BLaER1 treated with 17β-estradiol and CSF1 and Interleukin-3, amounts not matched to agents 10 nM and 100 nM (cell line): Measurements from ENCODE around the gene THEMIS2.
A peak's percentile ranks its signal among the peaks of the same experiment; 100 is the strongest.

ENCODE experiments used
- H3K27ac ChIP-seq, 11 experiments: shearing (Covaris generic); formaldehyde crosslinking; 2 replicates each; pipeline ENCODE4 v1.8.1; 2022
- H3K27me3 ChIP-seq, 11 experiments: shearing (Covaris generic); formaldehyde crosslinking; 2 replicates each; pipeline ENCODE4 v1.8.1; 2022
- H3K36me3 ChIP-seq, 11 experiments: shearing (Covaris generic); formaldehyde crosslinking; 2 replicates each; pipeline ENCODE4 v1.8.1; 2022
- H3K4me1 ChIP-seq, 10 experiments: shearing (Covaris generic); formaldehyde crosslinking; 2 replicates each; pipeline ENCODE4 v1.8.1; 2022
- H3K4me2 ChIP-seq, 11 experiments: shearing (Covaris generic); formaldehyde crosslinking; 2 replicates each; pipeline ENCODE4 v1.8.1; 2022
- H3K4me3 ChIP-seq, 10 experiments: shearing (Covaris generic); formaldehyde crosslinking; 2 replicates each; pipeline ENCODE4 v1.8.1; 2022
- H3K9ac ChIP-seq, 11 experiments: shearing (Covaris generic); formaldehyde crosslinking; 2 replicates each; pipeline ENCODE4 v1.8.1; 2022
- H3K9me3 ChIP-seq, 11 experiments: shearing (Covaris generic); formaldehyde crosslinking; replicated peaks in 1 of 11; 2 replicates each; pipeline ENCODE4 v1.8.1; 2022
- H4K20me1 ChIP-seq, 11 experiments: shearing (Covaris generic); formaldehyde crosslinking; 2 replicates each; pipeline ENCODE4 v1.8.1; 2022
- Cebpa-rat ChIP-seq, 11 experiments: shearing (Covaris generic); IDR thresholded peaks; 2 replicates each; pipeline ENCODE4 v1.8.1; 2022

THEMIS2 gene

GRCh38 chr1:27885621-27886352 is 13.4 kb downstream of the THEMIS2 start:
- Histone ChIP-seq H4K20me1 (peaks cover 0 to 58% (median 9%) of the 10 kb centered on the region in 11 experiments; a peak in 11 of 22 replicates), H3K36me3 (peaks cover 63 to 97% (median 92%) of the 10 kb centered on the region in 11 experiments), H3K27ac (peak overlapping the region; percentile 69 to 98 (median 92)), H3K4me1 (peaks cover 59 to 100% (median 95%) of the 10 kb centered on the region in 10 experiments), H3K9me3 (peaks cover 0 to 14% (median 4%) of the 10 kb centered on the region in 11 experiments; a peak in 9 of 22 replicates), H3K27me3 (no peaks in the 10 kb centered on the region), H3K9ac (peak overlapping the region in 10 of 11 experiments; percentile 56 to 99 (median 81); a peak in 19 of 22 replicates), H3K4me3 (peak overlapping the region in 8 of 10 experiments; percentile 26 to 56 (median 42); a peak in 13 of 20 replicates), H3K4me2 (peak overlapping the region; percentile 69 to 100 (median 91))
- peak in 10 of 11 experiments; percentile 56 to 97 (median 95); a peak in 18 of 22 replicates for TF ChIP-seq Cebpa-rat (IDR thresholded peaks at IDR 0.05)

- H3K4me2 ChIP-seq = peak overlapping the region; percentile 69 to 100 (median 91)
- no peaks in the 10 kb centered on the region for H3K27me3 ChIP-seq
- no peak for TF ChIP-seq Cebpa-rat (IDR thresholded peaks at IDR 0.05)
- H3K4me1 ChIP-seq = peaks cover 64 to 100% (median 99%) of the 10 kb centered on the region in 10 experiments
- H3K9ac ChIP-seq = peak overlapping the region in 10 of 11 experiments; percentile 42 to 99 (median 81); a peak in 18 of 22 replicates
- peak overlapping the region; percentile 69 to 98 (median 92); a peak in 21 of 22 replicates for H3K27ac ChIP-seq
- H4K20me1 ChIP-seq = peaks cover 0 to 53% (median 9%) of the 10 kb centered on the region in 11 experiments; a peak in 9 of 22 replicates
- peak overlapping the region in 8 of 10 experiments; percentile 2 to 56 (median 42); a peak in 13 of 20 replicates for H3K4me3 ChIP-seq
- H3K36me3 ChIP-seq = peaks cover 67 to 97% (median 91%) of the 10 kb centered on the region in 11 experiments
- H3K9me3 ChIP-seq = peaks cover 0 to 14% (median 4%) of the 10 kb centered on the region in 11 experiments; a peak in 9 of 22 replicates
These were observed 14.0 kb downstream of the THEMIS2 start for GRCh38 chr1:27886353-27886679.

- H3K9me3 ChIP-seq = peaks cover 0 to 14% (median 4%) of the 10 kb centered on the region in 11 experiments; a peak in 9 of 22 replicates
- no peak for TF ChIP-seq Cebpa-rat (IDR thresholded peaks at IDR 0.05)
- peak overlapping the region in 10 of 11 experiments; percentile 36 to 99 (median 81); a peak in 20 of 22 replicates for H3K9ac ChIP-seq
- H3K4me1 ChIP-seq = peaks cover 69 to 100% (median 99%) of the 10 kb centered on the region in 10 experiments
- H3K36me3 ChIP-seq = peaks cover 69 to 95% (median 88%) of the 10 kb centered on the region in 11 experiments
- H3K27me3 ChIP-seq = no peaks in the 10 kb centered on the region
- H4K20me1 ChIP-seq = peaks cover 0 to 51% (median 7%) of the 10 kb centered on the region in 11 experiments; a peak in 9 of 22 replicates
- H3K4me3 ChIP-seq = peak overlapping the region in 8 of 10 experiments; percentile 2 to 56 (median 42); a peak in 12 of 20 replicates
- peak overlapping the region; percentile 69 to 100 (median 91) for H3K4me2 ChIP-seq
- peak overlapping the region; percentile 69 to 98 (median 92) for H3K27ac ChIP-seq
These were observed 14.4 kb downstream of the THEMIS2 start for GRCh38 chr1:27886744-27887143.

GRCh38 chr1:27887215-27888021 is 15.1 kb downstream of the THEMIS2 start:
- peaks cover 69 to 95% (median 88%) of the 10 kb centered on the region in 11 experiments for H3K36me3 ChIP-seq
- peak overlapping the region; percentile 69 to 100 (median 91) for H3K4me2 ChIP-seq
- H4K20me1 ChIP-seq = peaks cover 0 to 51% (median 0%) of the 10 kb centered on the region in 11 experiments; a peak in 6 of 22 replicates
- H3K4me3 ChIP-seq = peak overlapping the region in 8 of 10 experiments; percentile 26 to 59 (median 42); a peak in 11 of 20 replicates
- H3K27me3 ChIP-seq = no peaks in the 10 kb centered on the region
- H3K27ac ChIP-seq = peak overlapping the region; percentile 69 to 98 (median 92)
- TF ChIP-seq Cebpa-rat (IDR thresholded peaks at IDR 0.05) = no peak
- H3K9ac ChIP-seq = peak overlapping the region; percentile 26 to 99 (median 81); a peak in 20 of 22 replicates
- H3K4me1 ChIP-seq = peaks cover 75 to 100% (median 100%) of the 10 kb centered on the region in 10 experiments
- H3K9me3 ChIP-seq = peaks cover 0 to 14% (median 4%) of the 10 kb centered on the region in 11 experiments; a peak in 9 of 22 replicates

- H3K9ac ChIP-seq = peak overlapping the region in 10 of 11 experiments; percentile 34 to 99 (median 68); a peak in 16 of 22 replicates
- peak overlapping the region in 9 of 11 experiments; percentile 43 to 100 (median 91); a peak in 18 of 22 replicates for H3K4me2 ChIP-seq
- peaks cover 75 to 95% (median 88%) of the 10 kb centered on the region in 11 experiments for H3K36me3 ChIP-seq
- peaks cover 69 to 100% (median 89%) of the 10 kb centered on the region in 10 experiments for H3K4me1 ChIP-seq
- peak overlapping the region; percentile 66 to 98 (median 92) for H3K27ac ChIP-seq
- H3K9me3 ChIP-seq = peaks cover 0 to 14% (median 4%) of the 10 kb centered on the region in 11 experiments; a peak in 9 of 22 replicates
- H4K20me1 ChIP-seq = peaks cover 0 to 40% (median 0%) of the 10 kb centered on the region in 11 experiments; a peak in 3 of 22 replicates
- H3K27me3 ChIP-seq = no peaks in the 10 kb centered on the region
- TF ChIP-seq Cebpa-rat (IDR thresholded peaks at IDR 0.05) = no peak
- H3K4me3 ChIP-seq = peak overlapping the region in 3 of 10 experiments; percentile 22 to 32 (median 24); a peak in 3 of 20 replicates
These were observed 17.2 kb downstream of the THEMIS2 start for GRCh38 chr1:27889506-27889905.

GRCh38 chr1:27891196-27891889 is 19.0 kb downstream of the THEMIS2 start:
- H3K4me2 ChIP-seq = peak overlapping the region; percentile 10 to 100 (median 90); a peak in 21 of 22 replicates
- peaks cover 75 to 95% (median 89%) of the 10 kb centered on the region in 11 experiments for H3K36me3 ChIP-seq
- H3K4me3 ChIP-seq = peak overlapping the region in 1 of 10 experiments; percentile 29; a peak in 2 of 20 replicates
- peaks cover 50 to 87% (median 71%) of the 10 kb centered on the region in 10 experiments for H3K4me1 ChIP-seq
- peak overlapping the region; percentile 66 to 98 (median 92) for H3K27ac ChIP-seq
- TF ChIP-seq Cebpa-rat (IDR thresholded peaks at IDR 0.05) = no peak
- H4K20me1 ChIP-seq = peaks cover 0 to 49% (median 0%) of the 10 kb centered on the region in 11 experiments; a peak in 2 of 22 replicates
- H3K9me3 ChIP-seq = peaks cover 0 to 3% (median 0%) of the 10 kb centered on the region in 11 experiments; a peak in 6 of 22 replicates
- H3K27me3 ChIP-seq = no peaks in the 10 kb centered on the region
- peak overlapping the region; percentile 16 to 99 (median 68); a peak in 21 of 22 replicates for H3K9ac ChIP-seq

DNA sequence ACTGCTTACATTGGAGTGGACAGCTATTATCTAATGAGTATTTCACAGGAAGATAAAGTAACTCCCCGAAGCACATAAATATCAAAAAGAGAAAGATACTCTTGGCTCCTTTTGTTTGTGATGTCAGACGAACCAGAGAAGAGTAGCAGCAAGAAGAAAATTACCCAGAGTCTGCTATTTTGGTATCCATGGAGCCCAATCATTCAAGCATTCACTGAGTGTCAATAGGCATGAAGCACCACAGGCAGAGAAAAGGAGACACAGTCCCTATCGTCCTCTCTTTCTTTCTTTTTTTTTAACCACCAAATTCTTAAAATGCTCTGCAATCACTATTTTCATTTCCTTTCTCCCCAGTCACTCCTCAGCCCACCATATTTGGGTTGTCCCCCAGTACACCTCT is 22.2 kb downstream of the THEMIS2 start:
- Histone ChIP-seq H3K36me3 (peaks cover 81 to 99% (median 93%) of the 10 kb centered on the region in 11 experiments), H3K27ac (peak overlapping the region in 7 of 11 experiments; percentile 9 to 98 (median 21); a peak in 10 of 22 replicates)

More for the DNA sequence above, 22.2 kb downstream of the THEMIS2 start:
- H3K9me3 ChIP-seq = no peaks in the 10 kb centered on the region
- no peaks in the 10 kb centered on the region for H3K27me3 ChIP-seq
- H3K4me2 ChIP-seq = peak overlapping the region in 1 of 11 experiments; percentile 20; a peak in 2 of 22 replicates
- peaks cover 0 to 53% (median 0%) of the 10 kb centered on the region in 11 experiments; a peak in 3 of 22 replicates for H4K20me1 ChIP-seq
- peak overlapping the region in 5 of 11 experiments; percentile 1 to 71 (median 9); a peak in 3 of 22 replicates for H3K9ac ChIP-seq
- H3K4me3 ChIP-seq = no peak overlapping the region
- no peak for TF ChIP-seq Cebpa-rat (IDR thresholded peaks at IDR 0.05)
- H3K4me1 ChIP-seq = peaks cover 32 to 61% (median 39%) of the 10 kb centered on the region in 10 experiments; a peak in 19 of 20 replicates
